SH-SY5Y (cell line): ENCODE results near the gene KRTAP29-1.

Experiments used
- GATA2 ChIP-seq: IDR thresholded peaks from 2 replicates; pipeline ENCODE4 v1.6.1; 2011; ENCODE audit warnings: mild to moderate bottlenecking, low read depth, low read length
- GATA3 ChIP-seq: IDR thresholded peaks from 2 replicates; pipeline ENCODE4 v1.6.1; 2011; ENCODE audit warnings: low read depth, mild to moderate bottlenecking, low read length, moderate library complexity

- TF ChIP-seq GATA2 (no peak), GATA3 (no peak)
Observed at GRCh38 chr17:41339571-41340172, 37.0 kb upstream of the KRTAP29-1 start.
